Bronchial epithelial cell (primary cell): ENCODE measurements around the gene PDIK1L. TPM values are rescaled to one million over a fixed set of nuclear protein-coding genes. Genes with fewer than 3 reads are reported as not detected.

Experiments used
- DNase-seq: peaks from one replicate; pipeline ENCODE4 v3.0.0-alpha.2; 2010; ENCODE audit warnings: low read depth
- FAIRE-seq: peaks from 2 replicates; lab custom pipeline; 2011; peaks lifted over from hg19 to GRCh38; lab: Jason Lieb, UNC
- H3K27me3 ChIP-seq: 2 replicates; pipeline ENCODE4 v1.5.1; 2011; ENCODE audit warnings: low read length; ENCODE audit not compliant: control insufficient read depth, insufficient read depth
- H3K36me3 ChIP-seq: 2 replicates; pipeline ENCODE4 v1.5.1; 2011; ENCODE audit warnings: low read length; ENCODE audit not compliant: control insufficient read depth, insufficient read depth
- H3K4me3 ChIP-seq: 2 replicates; pipeline ENCODE4 v1.5.1; 2011; ENCODE audit warnings: mild to moderate bottlenecking, low read depth, low read length, control low read depth
- total RNA-seq: library from RNA; depleted of rRNA; stranded (reverse); fragments of >200 nt; gene quantifications from 2 replicates; pipeline ENCODE4 v1.2.1, GENCODE V29; 2014
- TF ChIP-seq, protein P1 (sequence below): IDR thresholded peaks from 2 replicates; pipeline ENCODE4 v1.5.1; 2011; ENCODE audit warnings: mild to moderate bottlenecking, moderate library complexity, low read length, control low read depth, inconsistent platforms; ENCODE audit not compliant: insufficient read depth, severe bottlenecking

The PDIK1L gene
- total RNA-seq, 1 donor from 2014 or later = 8.7 TPM

DNA sequence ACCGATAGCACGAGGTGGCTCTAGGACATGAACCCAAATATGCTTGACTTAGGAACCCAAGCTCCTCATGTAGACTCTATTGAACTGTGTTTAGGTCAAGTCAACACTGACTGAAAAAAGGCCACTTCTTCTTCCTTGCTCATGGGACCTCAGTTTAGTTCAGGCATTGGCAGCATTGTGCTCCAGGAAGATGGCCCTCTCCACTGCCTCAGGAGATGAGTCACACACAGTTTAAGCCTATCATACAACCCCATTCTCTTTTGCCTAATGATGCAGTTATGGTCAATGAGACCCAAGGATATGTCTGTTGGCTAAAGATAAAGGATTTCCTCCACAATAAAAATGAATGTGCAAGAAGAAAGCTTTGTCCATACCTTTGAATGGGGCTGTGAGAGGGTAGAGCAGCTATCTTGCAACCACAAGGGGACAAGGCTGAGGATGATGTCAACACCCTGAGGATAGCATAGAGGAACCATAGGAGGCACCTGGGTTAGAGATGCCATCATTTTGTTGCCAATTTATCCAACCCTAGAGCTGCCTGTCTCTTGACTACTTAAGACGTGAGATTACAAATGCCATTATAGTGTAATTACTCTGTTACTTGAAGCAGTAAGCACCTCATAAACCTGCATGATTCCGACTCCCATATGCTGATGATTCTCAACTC lies 41.2 kb upstream of the PDIK1L start:
- TF ChIP-seq, protein P1, sequence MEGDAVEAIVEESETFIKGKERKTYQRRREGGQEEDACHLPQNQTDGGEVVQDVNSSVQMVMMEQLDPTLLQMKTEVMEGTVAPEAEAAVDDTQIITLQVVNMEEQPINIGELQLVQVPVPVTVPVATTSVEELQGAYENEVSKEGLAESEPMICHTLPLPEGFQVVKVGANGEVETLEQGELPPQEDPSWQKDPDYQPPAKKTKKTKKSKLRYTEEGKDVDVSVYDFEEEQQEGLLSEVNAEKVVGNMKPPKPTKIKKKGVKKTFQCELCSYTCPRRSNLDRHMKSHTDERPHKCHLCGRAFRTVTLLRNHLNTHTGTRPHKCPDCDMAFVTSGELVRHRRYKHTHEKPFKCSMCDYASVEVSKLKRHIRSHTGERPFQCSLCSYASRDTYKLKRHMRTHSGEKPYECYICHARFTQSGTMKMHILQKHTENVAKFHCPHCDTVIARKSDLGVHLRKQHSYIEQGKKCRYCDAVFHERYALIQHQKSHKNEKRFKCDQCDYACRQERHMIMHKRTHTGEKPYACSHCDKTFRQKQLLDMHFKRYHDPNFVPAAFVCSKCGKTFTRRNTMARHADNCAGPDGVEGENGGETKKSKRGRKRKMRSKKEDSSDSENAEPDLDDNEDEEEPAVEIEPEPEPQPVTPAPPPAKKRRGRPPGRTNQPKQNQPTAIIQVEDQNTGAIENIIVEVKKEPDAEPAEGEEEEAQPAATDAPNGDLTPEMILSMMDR = no peak
- H3K27me3 ChIP-seq = peaks cover 2% of the 10 kb centered on the region
- H3K36me3 ChIP-seq = no peaks in the 10 kb centered on the region
- no peak overlapping the region for H3K4me3 ChIP-seq
- FAIRE-seq (peak; percentile 52), DNase-seq (no peak)

GRCh38 chr1:26070963-26071342 lies 40.7 kb upstream of the PDIK1L start:
- no peak for DNase-seq
- FAIRE-seq = no peak
- TF ChIP-seq, protein P1 = no peak
- Histone ChIP-seq H3K4me3 (no peak overlapping the region), H3K36me3 (no peaks in the 10 kb centered on the region), H3K27me3 (peaks cover 2% of the 10 kb centered on the region)

DNA sequence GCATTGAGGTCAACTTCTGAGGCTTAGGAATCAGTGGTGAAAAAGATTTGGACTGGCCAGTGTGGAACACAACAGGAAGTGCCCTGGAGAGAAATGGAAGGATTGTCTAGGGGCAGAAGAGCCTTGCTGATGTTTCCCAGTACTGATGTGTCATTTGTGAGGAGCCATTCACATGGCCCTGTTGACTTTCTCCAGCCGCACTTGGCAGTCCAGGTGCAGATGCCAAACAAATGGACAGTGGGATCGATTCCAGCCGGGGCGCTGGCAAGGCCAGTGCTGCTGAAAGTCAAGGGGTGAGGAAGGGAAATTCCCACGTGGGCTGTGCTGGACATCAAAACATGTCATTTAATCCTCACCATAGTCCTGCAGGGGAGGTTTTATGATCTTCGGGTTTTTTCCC lies 39.3 kb upstream of the PDIK1L start:
- no peak for DNase-seq
- TF ChIP-seq, protein P1 = no peak
- no peaks in the 10 kb centered on the region for H3K36me3 ChIP-seq
- peak; percentile 32 for FAIRE-seq
- H3K4me3 ChIP-seq = no peak overlapping the region
- peaks cover under 1% of the 10 kb centered on the region for H3K27me3 ChIP-seq

DNA sequence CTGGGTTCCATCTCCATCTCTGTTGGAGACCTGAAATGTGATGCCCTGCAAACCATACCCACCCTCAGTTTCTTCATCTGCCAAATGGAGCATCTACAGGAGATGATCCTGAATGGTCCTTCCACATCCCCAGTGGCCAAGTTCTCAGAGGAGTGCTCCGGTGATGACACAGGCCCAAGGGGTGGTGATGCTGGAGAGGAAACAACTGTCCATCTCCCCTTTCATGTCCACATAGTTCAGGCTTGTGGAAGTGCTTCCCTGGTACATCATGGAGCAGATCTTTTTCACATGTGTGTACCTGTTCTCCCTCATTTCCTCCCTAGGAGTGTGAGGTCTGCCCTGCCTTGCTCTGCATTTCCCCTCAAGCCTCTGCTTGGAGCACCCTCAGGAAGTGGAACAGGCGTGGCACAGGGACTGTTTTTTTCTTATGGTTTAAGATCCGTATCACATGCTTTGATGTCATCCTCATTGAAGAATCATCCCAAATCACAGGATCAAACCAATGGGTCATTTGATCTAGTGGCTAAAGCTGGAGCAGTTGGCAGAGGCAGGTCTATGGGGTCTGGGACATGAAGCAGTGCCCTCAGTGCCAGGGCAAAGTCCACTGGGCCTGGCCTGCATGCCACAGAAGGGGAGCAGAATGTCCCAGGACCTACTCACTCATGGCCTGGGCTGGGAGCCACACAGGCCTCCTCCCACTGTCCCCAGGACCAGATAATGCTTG lies 36.0 kb upstream of the PDIK1L start:
- DNase-seq = no peak
- FAIRE-seq = no peak
- TF ChIP-seq, protein P1 = no peak

GRCh38 chr1:26077524-26077923 lies 34.1 kb upstream of the PDIK1L start:
- FAIRE-seq (no peak), DNase-seq (no peak)
- Histone ChIP-seq H3K36me3 (no peaks in the 10 kb centered on the region), H3K4me3 (no peak overlapping the region), H3K27me3 (no peaks in the 10 kb centered on the region)
- TF ChIP-seq, protein P1 = no peak

More for the DNA sequence above, 36.0 kb upstream of the PDIK1L start:
- no peak overlapping the region for H3K4me3 ChIP-seq
- H3K36me3 ChIP-seq = no peaks in the 10 kb centered on the region
- no peaks in the 10 kb centered on the region for H3K27me3 ChIP-seq
